HG03460 (cell line): ENCODE data around the gene WDR45.
"Not testable (repeated sequence)": the region's sequence is repeated elsewhere in the genome, so short reads cannot be mapped to it uniquely, and the experiment has no call there.

Experiments used
- ATAC-seq: cut with Tn5 transposase; IDR thresholded peaks from one replicate; pipeline ENCODE4 v1.9.1; 2021; ENCODE audit not compliant: unreplicated experiment

The WDR45 gene

DNA sequence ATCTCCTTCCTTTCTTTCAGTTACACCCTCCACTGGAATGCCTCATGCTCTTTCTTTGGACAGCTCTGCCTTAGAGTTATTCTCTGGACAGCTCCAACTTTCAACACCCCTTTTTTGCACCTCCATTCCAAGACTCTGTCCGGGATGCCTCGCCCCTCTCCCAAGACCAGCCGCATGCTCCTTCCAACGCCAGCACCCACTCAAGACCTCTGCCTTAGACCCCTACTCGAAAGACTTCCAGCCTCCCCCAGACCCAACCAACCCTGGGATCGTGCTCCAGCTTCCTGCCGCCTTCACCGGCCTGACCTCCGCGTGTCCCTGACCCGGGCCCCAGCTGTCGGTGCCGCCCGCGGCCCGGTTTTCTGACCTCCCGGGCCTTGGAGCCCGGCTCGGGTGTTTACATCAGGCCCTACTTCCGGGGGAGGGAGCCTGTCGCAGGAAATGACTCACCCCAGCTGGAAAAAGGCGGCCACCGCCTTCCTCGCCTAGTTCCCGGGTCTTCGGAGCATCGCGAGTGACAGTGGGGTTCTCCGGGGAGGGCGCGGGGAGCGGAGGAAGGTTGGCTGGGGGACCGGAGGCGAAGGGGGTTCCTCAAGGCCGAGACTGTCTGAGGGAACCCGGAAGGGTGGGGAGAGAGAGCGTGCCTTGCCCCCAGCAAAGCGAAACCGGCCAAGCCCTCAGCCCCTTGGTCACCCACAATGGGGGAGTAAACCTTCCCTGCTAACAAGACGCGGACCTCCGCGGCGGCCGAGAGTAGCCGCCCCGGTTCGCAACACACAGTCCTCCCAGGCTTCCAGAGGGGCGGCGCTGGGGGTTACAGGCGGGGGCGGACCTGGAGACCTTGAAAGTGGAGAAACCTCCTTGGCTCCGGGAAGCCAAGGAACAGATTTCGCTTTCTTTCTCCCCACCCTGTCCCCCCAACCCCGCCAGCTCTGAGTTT lies at the start of gene WDR45:
Gene WDR45 (minus strand): TSS at position 399 of the 940 bp plus-strand sequence. CDS start 1,792 bp downstream, outside the sequence.
- peak; percentile 75 for ATAC-seq

DNA sequence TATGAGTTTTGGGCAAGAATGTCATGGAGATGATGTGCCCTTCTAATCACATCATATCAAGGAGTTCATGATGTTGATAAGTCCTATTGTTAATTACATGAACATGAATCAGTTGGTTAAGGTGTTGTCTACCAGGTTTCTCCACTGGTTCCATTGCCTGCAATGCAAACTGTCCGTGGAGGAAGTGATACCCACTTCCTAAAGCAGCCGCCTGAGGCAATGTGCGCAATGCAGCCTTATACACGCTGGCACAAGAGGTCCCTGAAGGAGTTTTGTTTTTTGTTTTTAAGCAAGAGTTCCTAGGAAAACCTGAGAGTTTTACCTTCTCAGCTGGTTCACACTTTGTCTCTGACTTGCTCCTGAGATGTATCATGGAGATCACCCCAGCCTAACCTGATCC lies 49.7 kb upstream of the WDR45 start:
- no peak for ATAC-seq

DNA sequence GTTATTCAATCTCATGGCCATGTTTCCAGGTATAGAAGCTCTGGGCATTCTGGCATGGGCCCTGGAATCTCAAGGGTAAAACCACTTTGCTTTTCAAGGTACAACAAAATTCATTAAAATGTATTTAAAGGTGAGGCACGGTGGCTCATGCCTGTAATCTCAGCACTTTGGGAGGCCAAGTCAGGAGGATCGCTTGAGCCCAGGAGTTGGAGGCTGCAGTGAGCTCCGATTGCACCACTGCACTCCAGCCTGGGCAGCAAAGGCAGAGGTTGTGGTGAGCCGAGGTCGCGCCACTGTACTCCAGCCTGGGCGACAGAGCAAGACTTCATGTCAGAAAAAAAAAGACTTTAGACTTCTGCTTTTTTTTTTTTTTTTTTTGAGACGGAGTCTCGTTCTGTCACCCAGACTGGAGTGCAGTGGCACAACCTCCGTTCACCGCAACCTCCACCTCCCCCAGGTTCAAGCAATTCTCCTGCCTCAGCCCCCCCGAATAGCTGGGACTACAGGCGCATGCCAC lies 48.1 kb upstream of the WDR45 start:
- not testable (repeated sequence) for ATAC-seq

DNA sequence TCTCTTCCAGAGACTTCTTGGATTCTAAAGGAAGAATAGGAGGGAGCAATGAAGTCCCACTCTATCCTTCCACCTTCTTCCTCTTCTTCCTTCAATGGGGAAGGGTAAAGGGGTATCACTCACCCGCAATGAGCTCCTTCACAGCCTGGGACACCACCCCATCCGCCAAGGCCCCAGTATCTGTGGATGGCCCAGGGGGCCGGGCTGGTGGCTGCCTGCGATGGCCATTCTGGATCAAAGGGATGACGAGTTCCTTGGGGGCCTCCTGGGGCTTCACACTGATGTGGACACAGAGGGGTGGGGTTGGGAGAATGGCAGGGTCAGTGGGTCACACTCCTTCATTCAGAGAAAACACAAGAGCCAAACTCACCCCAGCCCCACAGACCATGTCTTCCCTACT lies 42.8 kb upstream of the WDR45 start:
- ATAC-seq = no peak

DNA sequence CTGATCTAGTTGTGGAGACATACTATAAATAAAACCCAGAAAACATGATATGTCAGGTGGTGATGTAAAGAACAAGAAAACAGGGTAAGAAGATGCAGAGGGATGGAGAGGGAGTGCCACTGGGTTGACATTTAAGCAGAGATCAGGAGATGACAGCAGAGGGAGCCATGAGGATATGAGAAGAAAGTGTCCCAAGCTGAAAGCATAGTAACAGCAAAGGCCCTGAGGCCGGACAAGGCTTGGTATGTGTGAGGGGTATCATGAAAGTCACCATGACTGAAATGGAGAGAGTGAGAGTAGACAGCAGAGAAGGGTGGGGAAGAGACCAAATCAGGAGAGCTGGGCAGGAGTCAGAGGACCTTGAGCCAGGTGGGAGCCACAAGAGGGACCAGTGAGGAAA lies 40.4 kb upstream of the WDR45 start:
- ATAC-seq = no peak

DNA sequence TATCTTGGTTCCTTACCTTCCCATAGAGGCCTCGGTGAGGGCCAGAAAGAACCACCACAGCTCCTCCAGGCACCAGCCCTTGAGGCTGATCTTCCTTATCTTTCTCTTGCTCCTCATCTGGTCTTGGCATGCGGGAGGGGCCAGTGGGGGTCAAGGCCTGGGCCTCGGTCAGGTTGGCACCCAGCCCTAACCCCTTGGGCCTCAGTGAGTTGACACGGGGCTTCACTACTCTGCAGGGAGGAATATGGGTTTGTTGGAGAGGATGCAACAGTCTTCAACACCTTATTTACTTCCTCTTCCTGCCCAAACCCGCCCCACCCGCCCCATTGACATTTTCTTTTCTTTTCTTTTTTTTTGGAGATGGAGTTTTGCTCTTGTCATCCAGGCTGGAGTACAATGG lies 37.9 kb upstream of the WDR45 start:
- ATAC-seq = no peak

DNA sequence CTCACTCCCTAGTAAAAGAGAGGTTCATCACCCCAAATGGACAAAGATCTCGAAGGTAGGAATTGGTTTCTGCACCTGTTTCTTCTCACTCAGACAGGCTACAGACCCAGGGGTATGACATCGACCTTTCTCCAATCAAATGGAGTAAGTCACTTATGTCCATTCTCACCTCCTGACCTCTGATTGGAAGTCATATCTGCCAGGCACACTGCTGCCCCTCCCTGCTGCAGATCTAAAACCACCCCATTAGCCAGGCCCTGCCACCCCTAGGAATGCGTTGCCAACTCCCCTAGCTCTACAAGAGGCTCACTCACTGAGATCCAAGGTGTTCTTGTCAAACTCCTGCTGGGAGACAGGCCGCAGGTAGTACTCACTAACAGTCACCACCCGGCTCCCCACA lies 37.0 kb upstream of the WDR45 start:
- no peak for ATAC-seq

DNA sequence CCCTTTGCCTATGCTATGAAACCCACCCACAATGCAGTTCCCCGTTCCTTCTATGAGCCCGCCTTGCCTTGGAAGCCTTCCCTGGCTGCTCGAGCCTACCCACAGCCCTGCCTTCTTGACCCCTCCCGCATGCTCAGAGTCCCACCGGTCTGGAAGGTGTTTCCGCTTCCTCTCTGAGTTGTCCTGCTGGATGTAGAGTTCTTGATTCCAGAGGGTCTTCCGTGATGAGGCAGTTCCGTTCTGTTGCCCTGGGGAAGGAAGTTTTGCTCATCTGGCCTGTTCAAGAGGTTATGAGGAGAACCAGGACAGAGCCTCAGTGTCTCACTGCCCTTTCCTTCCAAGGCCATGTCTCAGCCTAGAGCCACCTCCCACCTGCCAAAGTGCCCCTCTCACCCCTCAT lies 36.4 kb upstream of the WDR45 start:
- no peak for ATAC-seq

DNA sequence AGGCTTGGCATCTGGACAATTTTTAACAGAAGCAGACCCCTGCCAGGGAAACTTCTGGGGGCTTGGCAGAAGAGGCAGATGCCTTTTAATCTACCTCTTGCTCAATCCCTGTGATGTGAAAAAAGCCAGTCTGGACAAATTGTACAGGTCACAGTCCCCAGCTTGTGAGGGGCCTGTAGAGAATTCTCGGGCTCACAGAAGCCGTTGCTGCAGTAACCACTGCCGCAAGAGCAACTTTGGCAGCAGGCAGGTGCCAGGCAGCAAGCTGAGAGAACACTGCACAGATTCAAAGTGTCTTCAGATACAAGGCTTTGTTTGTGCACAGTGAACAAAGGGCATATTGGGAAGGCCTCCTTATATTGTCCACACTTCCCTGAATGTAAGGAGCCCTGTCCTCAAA lies 32.1 kb upstream of the WDR45 start:
- no peak for ATAC-seq

DNA sequence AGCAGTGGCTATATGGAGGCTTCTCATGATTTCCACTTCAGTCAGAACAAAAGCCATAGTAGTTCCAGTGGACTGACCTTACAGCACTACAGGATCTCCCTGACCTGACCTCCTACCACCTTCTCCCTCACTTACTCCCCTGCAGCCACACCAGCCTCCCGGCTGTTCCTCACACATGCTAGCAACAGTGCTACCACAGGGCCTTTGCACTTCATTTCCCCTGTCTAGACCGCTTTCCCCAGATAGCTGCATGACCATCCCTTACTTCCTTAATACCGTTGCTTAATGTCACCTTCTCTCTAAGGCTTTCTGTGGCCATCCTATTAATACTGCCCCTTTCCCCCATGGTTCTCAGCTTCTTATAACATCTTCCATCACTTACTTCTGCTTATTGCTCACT lies 30.7 kb upstream of the WDR45 start:
- no peak for ATAC-seq

DNA sequence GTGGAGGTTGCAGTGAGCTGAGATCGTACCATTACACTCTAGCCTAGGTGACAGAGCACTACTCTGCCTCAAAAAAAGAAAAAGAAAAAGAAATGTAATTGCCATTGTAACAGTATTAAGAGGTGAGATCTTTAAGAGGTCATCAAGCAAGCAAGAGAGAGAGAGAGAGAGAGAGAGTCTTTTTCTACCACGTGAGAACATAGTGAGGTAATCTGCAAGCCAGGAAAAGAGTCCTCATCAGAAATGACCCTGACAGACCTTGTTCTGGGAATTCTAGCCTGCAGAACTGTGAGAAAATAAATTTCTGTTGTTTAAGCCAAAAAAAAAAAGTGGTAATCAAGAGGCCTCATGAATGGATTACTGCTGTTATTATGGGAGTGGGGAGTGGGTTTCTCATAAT lies 29.0 kb upstream of the WDR45 start:
- ATAC-seq = no peak

DNA sequence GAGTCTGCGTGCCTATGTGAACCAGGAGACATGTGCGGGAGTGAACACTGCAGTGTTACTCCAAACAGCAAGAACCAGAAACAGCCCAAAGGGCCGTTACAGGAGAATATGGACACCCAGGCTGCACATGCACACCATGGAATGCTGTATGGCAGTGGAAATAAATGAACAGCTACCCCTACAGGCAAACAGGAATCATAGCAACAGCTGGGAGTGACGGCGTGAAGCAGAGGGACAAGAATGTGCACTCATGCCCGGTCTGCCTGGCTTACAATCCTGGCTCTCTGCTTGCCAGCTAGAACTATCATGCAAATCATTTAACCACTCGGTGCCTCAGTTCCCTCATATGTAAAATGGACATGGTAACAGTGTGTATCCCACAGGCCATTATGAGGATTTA lies 27.2 kb upstream of the WDR45 start:
- no peak for ATAC-seq

DNA sequence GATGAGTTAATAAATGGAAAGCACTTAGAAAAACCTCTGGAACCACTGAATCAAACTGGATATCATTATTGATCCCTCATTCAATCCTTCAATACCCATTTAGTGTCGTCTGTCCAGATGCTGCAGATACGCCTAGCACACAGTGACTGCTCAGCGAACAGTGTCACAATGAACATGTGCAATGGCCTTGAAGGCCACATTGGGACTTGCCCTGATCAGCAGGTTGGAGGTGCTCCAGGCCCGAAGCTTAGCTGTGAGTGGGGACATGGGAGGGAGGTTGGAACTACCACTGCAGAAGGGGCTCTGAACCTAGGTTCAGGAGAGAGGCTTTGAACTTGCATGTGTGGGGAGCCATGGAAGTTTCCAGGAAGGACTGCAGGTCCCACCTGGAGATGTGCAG lies 26.6 kb upstream of the WDR45 start:
- no peak for ATAC-seq

DNA sequence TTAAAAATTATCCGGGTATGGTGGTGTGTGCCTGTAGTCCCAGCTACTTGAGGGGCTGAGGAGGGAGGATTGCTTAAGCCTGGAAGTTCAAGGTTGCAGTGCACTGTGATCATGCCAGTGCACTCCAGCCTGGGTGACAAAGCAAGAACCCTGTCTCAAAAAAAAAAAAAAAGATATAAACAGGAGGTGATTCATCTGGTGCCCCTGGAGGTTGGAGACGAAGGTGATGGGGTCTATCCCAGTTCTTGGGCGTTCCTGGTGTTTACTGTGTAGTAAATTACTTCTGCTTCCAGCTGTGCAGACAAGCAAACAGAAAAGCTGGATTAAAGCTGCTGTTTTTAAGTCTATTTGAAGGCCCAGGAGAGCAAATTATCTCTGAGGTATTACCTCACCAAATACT lies 23.9 kb upstream of the WDR45 start:
- ATAC-seq = no peak

DNA sequence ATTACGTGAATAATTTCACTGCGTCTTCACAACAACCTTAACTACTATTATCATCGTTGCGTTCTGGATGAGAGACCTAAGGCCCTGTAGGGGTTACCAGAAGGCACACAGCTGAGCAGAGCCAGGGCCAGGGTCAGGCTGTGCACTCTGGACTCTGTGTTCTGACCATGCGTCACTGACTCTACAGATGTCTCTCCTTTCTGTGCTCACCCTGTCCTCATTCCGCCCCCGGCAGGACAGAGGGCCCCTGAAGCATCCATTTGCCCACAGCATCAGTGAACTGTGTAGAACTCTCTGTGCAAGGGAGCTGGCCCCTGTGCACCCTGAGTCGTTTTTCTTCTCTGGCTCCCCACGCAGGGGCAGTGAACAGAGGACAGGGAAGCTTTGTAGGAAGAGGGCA lies 22.5 kb upstream of the WDR45 start:
- no peak for ATAC-seq

DNA sequence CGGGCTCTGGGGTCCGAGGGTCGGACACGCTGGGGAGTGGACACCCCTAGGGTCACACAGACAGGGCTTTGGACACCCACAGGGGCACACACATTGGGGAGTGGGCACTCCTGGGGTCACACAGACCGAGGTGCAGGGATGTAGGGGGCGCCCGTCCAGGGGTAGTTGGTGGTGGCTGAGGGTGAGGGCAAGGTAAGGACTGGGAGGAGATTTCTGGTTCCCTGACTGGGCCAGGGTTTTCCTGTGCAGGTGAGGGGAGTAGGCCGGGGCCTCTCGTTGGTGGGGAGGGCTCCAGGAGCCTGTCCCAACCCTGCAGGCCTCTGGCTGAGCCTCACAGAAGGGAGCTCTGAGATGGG lies 21.9 kb upstream of the WDR45 start:
- no peak for ATAC-seq

DNA sequence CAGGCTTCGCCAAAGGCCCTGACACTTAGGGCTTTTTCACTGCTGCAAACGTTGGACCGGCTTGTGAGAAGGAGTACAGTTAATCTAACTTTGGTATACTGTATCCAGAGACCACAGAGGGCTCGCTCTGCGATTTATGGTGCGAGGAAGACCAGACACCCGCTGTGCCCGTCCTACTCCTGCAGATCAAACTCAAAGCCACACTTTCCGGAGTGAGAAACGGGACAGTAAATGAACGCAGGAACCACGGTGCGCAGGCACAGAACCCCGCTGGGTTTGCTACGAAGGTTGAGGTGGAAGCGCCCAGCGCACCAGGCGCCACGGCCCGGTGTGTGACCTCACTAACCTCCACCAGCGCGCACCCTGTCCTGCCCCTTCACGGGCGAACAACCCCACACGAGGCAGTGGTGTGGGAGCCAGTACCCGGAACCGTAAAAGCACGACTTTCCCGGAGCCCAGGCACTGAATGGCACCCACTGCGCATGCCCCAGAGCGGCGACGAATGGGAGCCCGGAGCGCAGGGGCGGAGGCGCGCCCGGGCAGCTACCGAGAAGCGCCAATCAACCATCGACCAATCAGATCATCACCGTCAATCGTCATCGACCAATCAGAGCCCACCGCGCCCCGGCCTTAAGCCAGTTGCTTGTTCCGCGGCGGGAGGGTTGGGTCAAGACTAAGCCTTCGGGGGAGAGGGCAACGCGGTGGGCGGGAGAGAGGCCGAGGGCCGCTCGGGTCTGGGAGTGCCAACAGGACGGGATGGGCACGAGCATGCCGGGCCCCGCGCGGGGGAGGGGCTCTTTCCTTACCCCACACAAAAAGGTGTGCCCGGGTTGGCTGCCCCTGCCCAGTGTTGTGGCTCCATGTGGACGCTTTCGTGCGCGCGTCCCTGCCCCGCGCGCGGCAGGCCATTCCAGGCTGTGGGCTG lies 21.3 kb upstream of the WDR45 start:
- ATAC-seq = peak; percentile 92

DNA sequence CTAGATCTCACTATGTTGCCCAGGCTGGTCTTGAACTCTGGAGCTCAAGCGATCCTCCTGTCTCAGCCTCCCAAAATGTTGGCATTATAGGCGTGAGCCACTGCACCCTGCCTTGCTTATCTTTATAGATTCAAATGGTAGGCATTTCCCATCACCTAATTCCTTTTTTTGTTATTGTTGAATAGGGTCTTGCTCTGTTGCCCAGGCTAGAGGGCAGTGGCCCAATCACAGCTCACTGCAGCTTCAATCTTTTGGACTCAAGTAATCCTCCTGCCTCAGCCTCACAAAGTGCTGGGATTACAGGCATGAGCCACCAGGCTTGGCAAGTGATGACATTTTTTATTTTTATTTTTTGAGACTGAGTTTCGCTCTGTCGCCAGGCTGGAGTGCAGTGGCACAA lies 16.7 kb upstream of the WDR45 start:
- no peak for ATAC-seq

DNA sequence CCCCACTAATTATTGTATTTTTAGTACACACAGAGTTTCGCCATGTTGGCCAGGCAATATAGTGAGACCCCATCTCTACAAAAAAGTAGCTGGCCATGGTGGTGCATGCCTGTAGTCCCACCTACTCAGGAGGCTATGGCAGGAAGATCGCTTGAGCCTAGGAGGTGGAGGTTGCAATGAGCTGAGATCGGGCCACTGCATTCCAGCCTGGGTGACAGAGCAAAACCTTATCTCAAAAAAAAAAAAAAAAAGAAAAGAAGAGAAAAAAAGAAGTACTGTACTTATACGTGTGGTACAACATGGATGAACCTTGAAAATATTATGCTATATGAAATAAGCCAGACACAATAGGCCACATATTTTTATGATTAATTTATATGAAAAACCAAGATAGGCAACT lies 9.9 kb upstream of the WDR45 start:
- no peak for ATAC-seq

DNA sequence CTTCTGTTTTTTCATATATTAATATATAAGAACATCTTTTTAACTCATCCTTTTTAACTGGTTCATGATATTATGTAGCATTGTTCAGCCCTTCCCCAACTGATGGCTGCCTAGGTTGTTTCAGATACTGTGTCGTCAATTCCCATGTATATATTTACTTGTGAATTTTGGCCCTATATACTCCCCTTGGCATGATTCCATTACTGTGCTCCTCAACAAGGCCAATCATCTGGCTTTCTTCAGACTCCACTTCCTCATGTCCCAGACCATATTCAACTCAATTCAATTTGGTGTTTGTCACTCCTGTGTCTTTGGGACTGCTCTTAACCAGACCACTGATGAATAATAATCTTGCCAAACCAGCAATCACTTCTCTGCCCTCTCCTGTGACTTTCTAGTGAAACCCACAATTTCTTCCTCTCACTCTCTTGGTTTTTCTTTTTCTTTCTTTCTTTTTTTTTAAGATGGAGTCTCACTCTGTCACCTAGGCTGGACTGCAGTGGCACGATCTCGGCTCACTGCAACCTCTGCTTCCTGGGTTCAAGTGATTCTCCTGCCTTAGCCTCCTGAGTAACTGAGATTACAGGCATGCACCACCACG lies 2.7 kb upstream of the WDR45 start:
- ATAC-seq = no peak

DNA sequence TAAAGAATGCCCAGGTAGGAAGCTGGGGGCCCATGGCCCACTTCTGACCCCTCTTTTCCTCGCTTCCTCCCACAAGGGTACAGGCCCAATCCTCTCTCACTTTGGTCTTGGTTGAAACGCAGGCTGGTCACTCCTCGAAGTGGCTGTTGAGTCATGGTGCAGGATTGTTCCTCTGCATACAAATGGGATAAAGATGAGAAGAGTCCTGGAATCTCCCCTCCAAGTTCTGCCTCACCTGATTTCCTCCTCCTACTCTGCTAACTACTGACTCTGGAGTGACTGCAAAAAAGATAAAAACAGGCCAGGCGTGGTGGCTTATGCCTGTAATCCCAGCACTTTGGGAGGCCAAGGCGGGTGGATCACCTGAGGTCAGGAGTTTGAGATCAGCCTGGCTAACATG lies 1.7 kb downstream of the WDR45 start:
- no peak for ATAC-seq
